Hepatocyte (in vitro differentiated cells): ENCODE results near the gene OR7D2. TPM values are rescaled to one million over a fixed set of nuclear protein-coding genes. Genes with fewer than 3 reads are reported as not detected.

Experiments used
- DNase-seq: peaks from one replicate; pipeline ENCODE4 v3.0.0-alpha.2; 2016; ENCODE audit warnings: low spot score
- H2AFZ ChIP-seq: fragments of 200-600 bp; sonication (generic); 2 replicates; pipeline ENCODE4 v1.6.0; 2016; ENCODE audit warnings: antibody characterized with exemption, mild to moderate bottlenecking
- H3K27ac ChIP-seq: fragments of 200-600 bp; sonication (generic); 2 replicates; pipeline ENCODE4 v1.5.1; 2016; ENCODE audit warnings: mild to moderate bottlenecking
- H3K27me3 ChIP-seq: fragments of 200-600 bp; sonication (generic); 2 replicates; pipeline ENCODE4 v1.6.1; 2016
- H3K36me3 ChIP-seq: fragments of 200-600 bp; sonication (generic); replicated peaks from 2 replicates; pipeline ENCODE4 v1.5.1; 2016; ENCODE audit warnings: low read depth; ENCODE audit not compliant: insufficient read depth
- H3K4me1 ChIP-seq: fragments of 200-600 bp; sonication (generic); 2 replicates; pipeline ENCODE4 v1.5.1; 2016; ENCODE audit warnings: mild to moderate bottlenecking, moderate library complexity; ENCODE audit not compliant: insufficient read depth
- H3K4me2 ChIP-seq: fragments of 200-600 bp; sonication (generic); 2 replicates; pipeline ENCODE4 v1.6.0; 2016
- H3K4me3 ChIP-seq: fragments of 200-600 bp; sonication (generic); 2 replicates; pipeline ENCODE4 v1.5.1; 2016; ENCODE audit warnings: mild to moderate bottlenecking
- H3K79me2 ChIP-seq: fragments of 200-600 bp; sonication (generic); 2 replicates; pipeline ENCODE4 v1.6.0; 2017; ENCODE audit warnings: mild to moderate bottlenecking
- H3K9me2 ChIP-seq: fragments of 200-600 bp; sonication (generic); replicated peaks from 2 replicates; pipeline ENCODE4 v1.6.0; 2017; ENCODE audit warnings: mild to moderate bottlenecking; ENCODE audit not compliant: insufficient read depth
- H3K9me3 ChIP-seq: fragments of 200-600 bp; sonication (generic); 2 replicates; pipeline ENCODE4 v1.5.1; 2016; ENCODE audit warnings: low read depth, mild to moderate bottlenecking
- H4K20me1 ChIP-seq: fragments of 200-600 bp; sonication (generic); 2 replicates; pipeline ENCODE4 v1.6.0; 2016; ENCODE audit warnings: mild to moderate bottlenecking; ENCODE audit not compliant: insufficient read depth, poor library complexity, severe bottlenecking
- CTCF ChIP-seq: fragments of 200-600 bp; sonication (generic); IDR thresholded peaks from 2 replicates; pipeline ENCODE4 v1.5.1; 2016; ENCODE audit warnings: antibody characterized with exemption, mild to moderate bottlenecking; ENCODE audit not compliant: poor library complexity
- EZH2 ChIP-seq: fragments of 200-600 bp; sonication (generic); IDR thresholded peaks from 2 replicates; pipeline ENCODE4 v1.6.1; 2016; ENCODE audit warnings: antibody characterized with exemption, mild to moderate bottlenecking, borderline replicate concordance
- EZH2phosphoT487 ChIP-seq: fragments of 200-600 bp; sonication (generic); IDR thresholded peaks from one replicate; pipeline ENCODE4 v1.6.1; 2018; ENCODE audit warnings: antibody characterized with exemption, mild to moderate bottlenecking, low read depth, moderate library complexity; ENCODE audit not compliant: unreplicated experiment, severe bottlenecking
- WGBS: methylation state at CpG from one replicate; pipeline ENCODE4 v1.1.6; 2016; ENCODE audit warnings: low lambda C conversion rate; ENCODE audit errors: missing lambda C conversion rate; 5-methylcytosine and 5-hydroxymethylcytosine counted together
- polyA plus RNA-seq: library from polyadenylated mRNA; unstranded; fragments of >200 nt; fragmentation: Nextera tagmentation; extraction: Ambion mirVana; gene quantifications from 2 replicates; pipeline ENCODE4 v1.2.1, GENCODE V29; 2016
- total RNA-seq: library from RNA; depleted of rRNA; stranded (reverse); fragments of >200 nt; gene quantifications from 2 replicates; pipeline ENCODE4 v1.2.3, GENCODE V29; 2014

The OR7D2 gene
- total and polyA plus RNA-seq, 2 experiments from 2014 or later, result 0.34 to 0.57 TPM

- DNase-seq, result no peak
- H3K27ac ChIP-seq, result no peak overlapping the region
- peak overlapping the region; percentile 93 for H2AFZ ChIP-seq
- peaks cover 8% of the 10 kb centered on the region for H3K9me3 ChIP-seq
- WGBS, result 40% methylated on average over 8 of the region's 8 CpGs
- no peaks in the 10 kb centered on the region for H3K4me1 ChIP-seq
- peaks cover 44% of the 10 kb centered on the region for H3K79me2 ChIP-seq
- H3K36me3 ChIP-seq, result no peaks in the 10 kb centered on the region
- peaks cover 4% of the 10 kb centered on the region for H4K20me1 ChIP-seq
- H3K4me2 ChIP-seq, result peak overlapping the region; percentile 78
- H3K4me3 ChIP-seq, result peak overlapping the region; percentile 52
- TF ChIP-seq EZH2 (no peak), CTCF (no peak), EZH2phosphoT487 (no peak)
- H3K9me2 ChIP-seq, result no peaks in the 10 kb centered on the region
- H3K27me3 ChIP-seq, result no peaks in the 10 kb centered on the region
Measured at GRCh38 chr19:9139609-9140158, 39.1 kb upstream of the OR7D2 start.

- H3K79me2 ChIP-seq, result peaks cover 51% of the 10 kb centered on the region
- TF ChIP-seq EZH2, result no peak
- no peak for TF ChIP-seq EZH2phosphoT487
- no peak for TF ChIP-seq CTCF
- peaks cover 15% of the 10 kb centered on the region for H3K9me3 ChIP-seq
- H3K4me3 ChIP-seq, result peak within 1 kb of the TSS; percentile 80
- H3K4me1 ChIP-seq, result no peaks in the 10 kb centered on the region
- 2% methylated on average over 43 of the region's 43 CpGs for WGBS
- peak within 1 kb of the TSS; percentile 78 for H3K4me2 ChIP-seq
- peaks cover 4% of the 10 kb centered on the region for H4K20me1 ChIP-seq
- H3K36me3 ChIP-seq, result no peaks in the 10 kb centered on the region
- H3K27ac ChIP-seq, result peak within 1 kb of the TSS; percentile 88
- H3K9me2 ChIP-seq, result no peaks in the 10 kb centered on the region
- DNase-seq, result peak; percentile 96
- H2AFZ ChIP-seq, result peak within 1 kb of the TSS; percentile 93
- H3K27me3 ChIP-seq, result no peaks in the 10 kb centered on the region
Measured at GRCh38 chr19:9140159-9140874, 38.5 kb upstream of the OR7D2 start, which contains the start of gene ZNF317. Gene ZNF317 (plus strand): TSS chr19:9140397. CDS start chr19:9156017, 15,620 bp downstream.

GRCh38 chr19:9144920-9145319 is 33.9 kb upstream of the OR7D2 start:
- Histone ChIP-seq H3K9me2 (no peaks in the 10 kb centered on the region), H3K27me3 (no peaks in the 10 kb centered on the region), H3K79me2 (peaks cover 97% of the 10 kb centered on the region), H3K27ac (no peak overlapping the region), H2AFZ (no peak overlapping the region), H3K9me3 (peaks cover 20% of the 10 kb centered on the region), H3K4me3 (no peak overlapping the region), H3K4me2 (no peak overlapping the region), H4K20me1 (peaks cover 4% of the 10 kb centered on the region), H3K4me1 (no peaks in the 10 kb centered on the region), H3K36me3 (no peaks in the 10 kb centered on the region)
- WGBS, result 99% methylated on average over 5 of the region's 5 CpGs
- DNase-seq, result no peak
- TF ChIP-seq EZH2, result no peak
- TF ChIP-seq CTCF, result no peak
- no peak for TF ChIP-seq EZH2phosphoT487
